Upper lobe of right lung (tissue), 1 donor: Measurements from ENCODE around the gene IBA57. TPM values are rescaled to one million over a fixed set of nuclear protein-coding genes. Genes with fewer than 3 reads are reported as not detected.

Experiments used
- ATAC-seq: fragments of 200-7000 bp; cut with Tn5 transposase; one replicate; pipeline ENCODE4 v1.9.1; 2020; ENCODE audit warnings: mild to moderate bottlenecking, moderate library complexity
- DNase-seq: peaks from one replicate; pipeline ENCODE4 v3.0.0-alpha.2; 2020
- H3K27ac ChIP-seq: fragments of 200-600 bp; one replicate; pipeline ENCODE4 v1.8.0; 2022
- H3K27me3 ChIP-seq: fragments of 200-600 bp; one replicate; pipeline ENCODE4 v1.8.0; 2022; ENCODE audit warnings: mild to moderate bottlenecking
- H3K36me3 ChIP-seq: fragments of 200-600 bp; one replicate; pipeline ENCODE4 v1.8.0; 2022
- H3K4me1 ChIP-seq: fragments of 200-600 bp; one replicate; pipeline ENCODE4 v1.8.0; 2022
- H3K4me3 ChIP-seq: fragments of 200-600 bp; one replicate; pipeline ENCODE4 v1.8.0; 2022; ENCODE audit warnings: mild to moderate bottlenecking
- H3K9me3 ChIP-seq: fragments of 200-600 bp; one replicate; pipeline ENCODE4 v1.8.0; 2022
- intact Hi-C: fragments of 100-400 bp; cut with DNase I; formaldehyde crosslinking; loops from one replicate; pipeline ENCODE4 v1.11.0; 2022
- long read RNA-seq: library from polyadenylated mRNA; unstranded; transcript quantifications from one replicate; pipeline ENCODE4 v2.0.0, GENCODE V29; 2021
- total RNA-seq: library from RNA; stranded (reverse); fragmentation: NEBNext Ultra II Directional; extraction: Animal tissue kit (Norgen Biotek cat#: 25700); gene quantifications from one replicate; pipeline ENCODE4 v1.2.1, GENCODE V29; 2021
- TF ChIP-seq, protein P1 (sequence below): fragments of 200-600 bp; IDR thresholded peaks from one replicate; pipeline ENCODE4 v1.8.0; 2022; ENCODE audit warnings: antibody characterized with exemption
- donor health status: DM: no; HTN: yes; CAD: no; lungs with severe emphysema.

IBA57 gene
- 13.0 TPM for total RNA-seq
- long read RNA-seq, full-length matches to known transcripts: 13 of 19 reads
- long read RNA-seq, partial matches to known transcripts: 1 of 19 reads
- long read RNA-seq, other reads (novel, unspliced or antisense): 5 of 19 reads

DNA sequence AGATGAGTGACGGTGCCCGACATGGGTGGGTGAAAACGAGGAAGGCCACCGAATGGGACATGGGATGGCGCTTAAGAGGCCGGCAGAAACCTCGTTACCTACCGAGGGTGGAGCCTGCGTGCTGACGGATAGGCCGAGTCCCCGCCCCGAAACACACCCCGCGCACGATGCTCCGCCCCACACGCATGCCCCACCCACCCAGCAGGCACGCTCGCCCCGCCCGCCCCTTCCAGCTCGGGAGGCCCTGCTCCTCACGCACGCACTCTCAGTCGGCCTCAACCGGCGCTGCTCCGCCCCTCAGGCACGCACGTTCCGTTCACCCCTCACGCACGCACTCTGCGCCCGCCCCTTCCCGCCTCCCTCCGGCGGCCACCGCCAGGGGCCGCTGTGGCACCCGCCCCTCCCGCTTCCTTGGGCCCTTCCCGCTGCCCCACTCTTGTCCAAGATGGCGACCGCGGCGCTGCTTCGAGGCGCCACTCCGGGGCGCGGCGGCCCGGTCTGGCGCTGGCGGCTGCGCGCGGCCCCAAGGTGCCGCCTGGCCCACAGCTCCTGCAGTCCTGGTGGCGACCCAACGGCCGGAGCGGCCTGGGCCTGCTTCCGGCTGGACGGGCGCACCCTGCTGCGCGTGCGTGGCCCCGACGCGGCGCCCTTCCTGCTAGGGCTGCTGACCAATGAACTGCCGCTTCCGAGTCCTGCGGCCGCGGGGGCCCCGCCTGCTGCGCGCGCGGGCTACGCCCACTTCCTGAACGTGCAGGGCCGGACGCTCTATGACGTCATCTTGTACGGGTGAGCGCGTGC lies at the start of gene IBA57:
Gene IBA57 (plus strand): TSS at position 433 of the 798 bp plus-strand sequence. CDS start 13 bp downstream, at position 446.
- H3K36me3 ChIP-seq: no peaks in the 10 kb centered on the region
- no peaks in the 10 kb centered on the region for H3K9me3 ChIP-seq
- peaks cover 26% of the 10 kb centered on the region for H3K4me1 ChIP-seq
- H3K27ac ChIP-seq: peak within 1 kb of the TSS; percentile 99
- TF ChIP-seq, protein P1, sequence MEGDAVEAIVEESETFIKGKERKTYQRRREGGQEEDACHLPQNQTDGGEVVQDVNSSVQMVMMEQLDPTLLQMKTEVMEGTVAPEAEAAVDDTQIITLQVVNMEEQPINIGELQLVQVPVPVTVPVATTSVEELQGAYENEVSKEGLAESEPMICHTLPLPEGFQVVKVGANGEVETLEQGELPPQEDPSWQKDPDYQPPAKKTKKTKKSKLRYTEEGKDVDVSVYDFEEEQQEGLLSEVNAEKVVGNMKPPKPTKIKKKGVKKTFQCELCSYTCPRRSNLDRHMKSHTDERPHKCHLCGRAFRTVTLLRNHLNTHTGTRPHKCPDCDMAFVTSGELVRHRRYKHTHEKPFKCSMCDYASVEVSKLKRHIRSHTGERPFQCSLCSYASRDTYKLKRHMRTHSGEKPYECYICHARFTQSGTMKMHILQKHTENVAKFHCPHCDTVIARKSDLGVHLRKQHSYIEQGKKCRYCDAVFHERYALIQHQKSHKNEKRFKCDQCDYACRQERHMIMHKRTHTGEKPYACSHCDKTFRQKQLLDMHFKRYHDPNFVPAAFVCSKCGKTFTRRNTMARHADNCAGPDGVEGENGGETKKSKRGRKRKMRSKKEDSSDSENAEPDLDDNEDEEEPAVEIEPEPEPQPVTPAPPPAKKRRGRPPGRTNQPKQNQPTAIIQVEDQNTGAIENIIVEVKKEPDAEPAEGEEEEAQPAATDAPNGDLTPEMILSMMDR: peak; percentile 87
- ATAC-seq (peak; percentile 92), DNase-seq (peak; percentile 100)
- intact Hi-C loops: no loop called here
- H3K27me3 ChIP-seq: no peaks in the 10 kb centered on the region
- peak within 1 kb of the TSS; percentile 78 for H3K4me3 ChIP-seq

GRCh38 chr1:228117335-228117734 lies 48.3 kb upstream of the IBA57 start:
- no peak for DNase-seq

DNA sequence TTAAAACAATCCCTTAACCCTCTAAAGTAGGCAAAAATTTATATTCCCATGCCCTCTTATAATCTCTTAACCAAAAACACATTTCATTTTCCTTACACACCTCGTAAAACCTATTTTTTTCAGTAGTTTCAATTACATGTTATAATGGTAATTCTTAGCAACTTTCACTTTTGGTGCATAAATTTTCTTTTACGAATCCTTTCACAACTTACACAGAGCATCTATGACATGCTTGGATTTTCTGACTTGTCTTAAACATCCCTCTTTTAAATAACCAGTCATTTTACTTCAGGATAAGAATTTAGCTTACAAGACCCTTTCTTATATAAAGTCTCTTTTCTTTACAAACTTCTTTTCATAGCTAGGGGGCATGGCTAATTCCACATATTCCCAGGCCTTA lies 47.6 kb upstream of the IBA57 start:
- DNase-seq (no peak), ATAC-seq (no peak)
- Histone ChIP-seq H3K36me3 (no peaks in the 10 kb centered on the region), H3K4me1 (no peaks in the 10 kb centered on the region), H3K27me3 (no peaks in the 10 kb centered on the region), H3K4me3 (no peak overlapping the region), H3K9me3 (no peaks in the 10 kb centered on the region), H3K27ac (no peak overlapping the region)
- intact Hi-C loops: no loop called here
- TF ChIP-seq, protein P1: no peak

More at GRCh38 chr1:228117335-228117734, 48.3 kb upstream of the IBA57 start:
- no peaks in the 10 kb centered on the region for H3K27me3 ChIP-seq
- H3K9me3 ChIP-seq: no peaks in the 10 kb centered on the region
- TF ChIP-seq, protein P1: no peak
- H3K4me1 ChIP-seq: no peaks in the 10 kb centered on the region
- no peak overlapping the region for H3K27ac ChIP-seq
- H3K36me3 ChIP-seq: no peaks in the 10 kb centered on the region
- no peak for ATAC-seq
- intact Hi-C loops: no loop called here
- no peak overlapping the region for H3K4me3 ChIP-seq

- ATAC-seq (no peak), DNase-seq (no peak)
- H3K4me1 ChIP-seq: no peaks in the 10 kb centered on the region
- no peaks in the 10 kb centered on the region for H3K36me3 ChIP-seq
- H3K4me3 ChIP-seq: no peak overlapping the region
- no peaks in the 10 kb centered on the region for H3K9me3 ChIP-seq
- intact Hi-C loops: no loop called here
- no peak overlapping the region for H3K27ac ChIP-seq
- TF ChIP-seq, protein P1: no peak
- no peaks in the 10 kb centered on the region for H3K27me3 ChIP-seq
Measured at GRCh38 chr1:228120351-228120750, 45.3 kb upstream of the IBA57 start.

GRCh38 chr1:228120857-228121489 lies 44.6 kb upstream of the IBA57 start:
- H3K4me1 ChIP-seq: no peaks in the 10 kb centered on the region
- no peaks in the 10 kb centered on the region for H3K9me3 ChIP-seq
- DNase-seq (no peak), ATAC-seq (no peak)
- TF ChIP-seq, protein P1: no peak
- H3K27me3 ChIP-seq: no peaks in the 10 kb centered on the region
- H3K36me3 ChIP-seq: no peaks in the 10 kb centered on the region
- no peak overlapping the region for H3K4me3 ChIP-seq
- intact Hi-C loops: no loop called here
- H3K27ac ChIP-seq: no peak overlapping the region
